Duodenal mucosa (tissue), 2 donors: ENCODE results near the gene HERC3.
A peak's percentile ranks its signal among the peaks of the same experiment; 100 is the strongest.

Source experiments
- H3K27ac ChIP-seq: one replicate; pipeline ENCODE4 v1.7.0; 2013; ENCODE audit warnings: low read depth, low read length
- H3K27me3 ChIP-seq, 2 donors: one replicate each; pipeline ENCODE4 v1.7.0; 2013; ENCODE audit warnings: low read length in 2 of 2, control low read depth in 1 of 2; ENCODE audit not compliant: insufficient read depth in 2 of 2, control insufficient read depth in 1 of 2
- H3K36me3 ChIP-seq, 2 donors: one replicate each; pipeline ENCODE4 v1.7.0; 2013; ENCODE audit warnings: low read length in 2 of 2, control low read depth in 1 of 2; ENCODE audit not compliant: insufficient read depth in 2 of 2, control insufficient read depth in 1 of 2
- H3K4me1 ChIP-seq, 2 donors: one replicate each; pipeline ENCODE4 v1.7.0; 2013; ENCODE audit warnings: low read length in 2 of 2, control low read depth in 1 of 2; ENCODE audit not compliant: insufficient read depth in 2 of 2, control insufficient read depth in 1 of 2
- H3K4me3 ChIP-seq, 2 donors: one replicate each; pipeline ENCODE4 v1.7.0; 2013; ENCODE audit warnings: low read length in 2 of 2, low read depth in 1 of 2
- H3K9ac ChIP-seq, 2 donors: one replicate each; pipeline ENCODE4 v1.7.0; 2013; ENCODE audit warnings: low read length in 2 of 2, low read depth in 1 of 2
- H3K9me3 ChIP-seq, 2 donors: one replicate each; pipeline ENCODE4 v1.7.0; 2013; ENCODE audit warnings: low read length in 2 of 2, control low read depth in 1 of 2; ENCODE audit not compliant: control insufficient read depth in 1 of 2

HERC3 gene

DNA sequence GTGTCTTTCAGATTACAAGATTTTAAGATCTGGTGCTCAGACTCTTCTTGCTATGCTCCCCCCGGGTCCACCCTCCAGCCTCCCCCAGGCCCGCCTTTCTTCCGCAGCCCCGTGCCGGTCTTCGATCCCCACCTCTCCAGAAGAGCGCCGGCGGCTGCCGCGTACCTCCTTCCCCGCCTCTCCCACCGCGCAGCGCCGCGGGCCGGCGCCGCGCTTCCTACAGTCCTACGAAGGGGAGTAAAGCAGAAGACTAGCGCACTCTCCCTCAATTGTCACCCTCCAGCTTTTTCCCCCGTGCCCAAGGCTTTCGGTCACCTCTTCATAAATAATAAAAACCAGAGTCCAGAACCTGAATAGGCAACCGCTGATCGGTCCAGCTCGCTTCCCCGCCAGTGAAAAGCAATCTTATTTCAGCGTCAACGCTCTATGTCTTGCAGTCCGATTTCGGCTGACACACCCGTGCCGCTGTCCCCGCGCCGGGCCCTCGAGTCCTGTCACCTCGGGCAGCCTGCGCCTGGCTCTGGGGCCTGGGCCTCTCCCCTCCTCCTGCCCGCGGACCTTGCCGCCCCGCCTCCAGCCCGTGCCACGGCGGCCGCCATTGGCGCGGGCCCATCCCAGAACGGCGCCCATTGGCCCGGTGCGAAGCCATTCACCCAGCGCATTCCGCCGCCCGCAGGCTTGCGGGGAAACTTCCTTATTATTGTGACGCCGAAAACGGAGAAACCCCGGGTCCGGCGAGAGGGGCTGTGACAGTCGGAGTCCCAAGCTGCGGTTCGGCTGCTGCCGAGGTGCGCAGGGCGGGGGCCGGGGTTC lies at the start of gene HERC3:
TSS of gene HERC3 (plus strand) at position 694 of the 813 bp plus-strand sequence. CDS start 13,344 bp downstream, outside the sequence.
- H3K9ac ChIP-seq = peak within 1 kb of the TSS; percentile 67 to 81
- H3K36me3 ChIP-seq = peaks cover 5 to 9% of the 10 kb centered on the region in 2 donors
- peak within 1 kb of the TSS; percentile 70 to 79 for H3K4me3 ChIP-seq
- no peaks in the 10 kb centered on the region for H3K9me3 ChIP-seq
- H3K27me3 ChIP-seq = no peaks in the 10 kb centered on the region
- peaks cover 11 to 12% of the 10 kb centered on the region in 2 donors for H3K4me1 ChIP-seq
- peak within 1 kb of the TSS; percentile 81 for H3K27ac ChIP-seq

DNA sequence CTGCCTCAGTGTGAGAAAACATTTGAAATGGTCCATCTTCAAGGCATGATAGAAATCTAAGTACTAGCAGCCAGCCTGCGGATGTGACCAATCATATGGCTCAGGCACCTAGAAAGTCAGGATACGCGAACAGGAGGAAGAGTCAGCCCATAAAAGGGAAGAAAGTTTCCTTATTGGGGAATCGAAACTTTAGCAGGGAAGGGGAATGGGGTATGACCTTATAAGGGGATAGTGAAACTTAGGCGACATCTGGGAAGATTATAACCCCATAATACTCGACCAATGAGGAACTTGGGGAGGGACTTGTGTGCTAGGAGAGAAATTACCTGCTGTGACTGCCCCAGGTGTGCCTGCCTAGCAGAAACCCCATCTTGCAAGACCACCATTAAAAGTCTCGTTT lies 42.5 kb upstream of the HERC3 start:
- no peaks in the 10 kb centered on the region for H3K9me3 ChIP-seq
- no peaks in the 10 kb centered on the region for H3K27me3 ChIP-seq
- H3K9ac ChIP-seq = no peak overlapping the region
- no peak overlapping the region for H3K4me3 ChIP-seq
- H3K27ac ChIP-seq = no peak overlapping the region
- H3K36me3 ChIP-seq = no peaks in the 10 kb centered on the region
- H3K4me1 ChIP-seq = no peaks in the 10 kb centered on the region

DNA sequence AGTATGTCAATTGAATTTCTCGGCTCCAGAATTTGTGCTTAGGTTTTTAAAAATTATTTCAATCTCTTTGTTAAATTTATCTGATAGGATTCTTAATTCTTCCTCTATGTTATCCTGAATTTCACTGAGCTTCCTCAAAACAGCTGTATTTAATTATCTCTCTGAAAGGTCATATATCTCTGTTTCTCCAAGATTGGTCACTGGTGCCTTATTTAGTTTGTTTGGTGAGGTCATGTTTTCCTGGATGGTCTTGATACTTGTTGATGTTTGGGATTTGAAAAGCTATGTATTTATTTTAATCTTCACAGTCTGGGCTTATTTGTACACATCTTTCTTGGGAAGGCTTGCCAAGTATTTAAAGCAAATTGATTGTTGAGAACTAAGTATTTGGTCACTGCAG lies 24.7 kb upstream of the HERC3 start:
- Histone ChIP-seq H3K27me3 (peaks cover 0 to 4% of the 10 kb centered on the region in 2 donors), H3K4me1 (no peaks in the 10 kb centered on the region), H3K9me3 (no peaks in the 10 kb centered on the region), H3K9ac (no peak overlapping the region), H3K4me3 (no peak overlapping the region), H3K36me3 (no peaks in the 10 kb centered on the region), H3K27ac (no peak overlapping the region)

DNA sequence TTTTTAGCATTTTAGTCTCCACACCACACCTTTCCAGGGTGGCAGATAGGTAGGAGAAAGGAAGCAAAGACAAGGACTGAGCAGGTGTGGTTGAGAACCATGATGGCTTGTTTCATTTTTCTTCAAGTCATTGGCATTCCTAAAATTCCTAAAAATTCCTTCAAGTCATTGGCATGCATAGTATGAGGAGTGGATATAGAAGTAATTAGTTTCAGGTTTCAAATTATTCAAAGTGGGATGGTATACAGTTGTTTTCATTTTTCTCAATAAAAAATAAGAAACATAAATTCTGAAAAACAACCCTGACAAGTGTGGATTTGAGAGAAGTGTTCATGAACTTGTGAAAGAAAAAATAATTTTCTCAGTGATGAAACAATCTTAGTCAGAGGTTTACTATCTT lies 22.3 kb upstream of the HERC3 start:
- Histone ChIP-seq H3K36me3 (no peaks in the 10 kb centered on the region), H3K4me1 (no peaks in the 10 kb centered on the region), H3K4me3 (no peak overlapping the region), H3K9me3 (no peaks in the 10 kb centered on the region), H3K27me3 (peaks cover 0 to 4% of the 10 kb centered on the region in 2 donors), H3K9ac (no peak overlapping the region), H3K27ac (no peak overlapping the region)

DNA sequence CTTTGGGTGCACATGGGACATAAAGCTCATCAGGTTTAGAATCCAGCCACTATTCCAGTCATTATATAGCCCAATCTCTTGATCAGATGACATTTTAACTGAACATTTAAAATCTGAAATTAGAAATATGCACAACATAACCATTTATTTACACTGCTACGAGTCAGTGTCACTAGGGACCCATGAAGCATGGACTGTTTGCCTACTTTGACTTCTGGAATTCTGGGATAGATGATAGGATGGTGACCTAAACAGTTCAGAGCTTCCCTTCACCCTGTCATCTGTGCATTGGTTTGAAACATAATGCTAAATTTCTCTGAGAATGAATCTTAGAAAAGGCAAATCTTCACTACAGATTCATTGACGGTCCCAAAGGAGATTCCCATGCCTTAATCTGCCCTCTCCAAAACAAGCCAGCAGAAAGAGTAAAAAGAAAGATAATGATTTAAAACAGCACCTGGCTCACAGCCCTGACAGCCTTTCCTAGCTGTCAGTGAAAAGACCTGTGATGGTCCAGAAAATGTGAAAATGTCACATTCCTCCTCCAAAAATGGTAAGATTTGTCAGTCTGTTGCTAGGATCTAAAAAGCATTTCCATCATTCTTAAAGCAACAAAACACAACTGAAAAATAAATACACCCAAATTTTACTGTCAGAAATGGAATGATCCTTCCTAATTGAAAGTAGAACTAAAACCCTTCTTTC lies 18.9 kb upstream of the HERC3 start:
- Histone ChIP-seq H3K36me3 (no peaks in the 10 kb centered on the region), H3K4me1 (no peaks in the 10 kb centered on the region)

DNA sequence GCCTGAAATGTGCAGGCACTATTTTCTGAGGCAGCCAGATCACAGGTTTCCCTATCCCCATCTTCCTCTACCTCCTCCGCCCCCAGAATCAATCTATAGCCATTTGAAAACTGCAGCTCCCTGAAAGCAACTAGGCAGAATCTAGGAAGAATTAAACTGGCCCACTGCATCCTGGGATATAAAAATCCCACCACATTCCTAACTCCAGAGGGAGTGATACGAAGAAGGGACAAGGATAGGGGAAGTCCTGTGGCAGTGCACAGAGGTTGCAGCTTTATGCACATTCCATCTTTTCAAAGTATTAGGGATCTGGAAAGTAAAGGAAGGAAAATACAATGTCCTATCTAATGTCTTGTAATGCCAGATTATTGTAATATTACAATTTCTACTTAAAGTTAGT lies 18.3 kb upstream of the HERC3 start:
- no peak overlapping the region for H3K4me3 ChIP-seq
- peaks cover 0 to 4% of the 10 kb centered on the region in 2 donors for H3K27me3 ChIP-seq
- H3K9ac ChIP-seq = no peak overlapping the region
- no peaks in the 10 kb centered on the region for H3K4me1 ChIP-seq
- H3K9me3 ChIP-seq = no peaks in the 10 kb centered on the region
- no peak overlapping the region for H3K27ac ChIP-seq
- no peaks in the 10 kb centered on the region for H3K36me3 ChIP-seq

More for the DNA sequence above, 18.9 kb upstream of the HERC3 start:
- Histone ChIP-seq H3K27me3 (peaks cover 0 to 4% of the 10 kb centered on the region in 2 donors), H3K27ac (no peak overlapping the region), H3K9me3 (no peaks in the 10 kb centered on the region), H3K9ac (no peak overlapping the region), H3K4me3 (no peak overlapping the region)

DNA sequence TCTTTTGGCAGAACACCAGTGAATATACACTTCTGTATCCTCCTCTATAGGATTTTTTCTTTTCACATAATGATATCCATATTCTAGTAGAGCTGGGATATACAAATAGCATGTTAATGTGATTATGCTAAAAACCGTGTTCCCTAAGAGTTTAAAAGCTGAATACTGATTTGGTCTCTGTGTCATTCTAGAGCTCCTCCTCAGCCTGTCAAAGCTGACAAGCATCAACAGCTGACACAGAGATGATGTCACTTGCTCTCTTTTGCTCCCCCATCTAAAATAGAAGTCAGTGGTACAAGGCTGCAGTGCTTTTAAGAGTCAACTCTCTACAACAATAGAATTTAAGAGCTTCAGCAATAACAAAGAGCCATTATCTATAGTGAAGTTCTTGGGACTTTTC lies 17.1 kb upstream of the HERC3 start:
- H3K4me3 ChIP-seq = no peak overlapping the region
- H3K27ac ChIP-seq = no peak overlapping the region
- no peaks in the 10 kb centered on the region for H3K4me1 ChIP-seq
- H3K36me3 ChIP-seq = no peaks in the 10 kb centered on the region
- no peaks in the 10 kb centered on the region for H3K27me3 ChIP-seq
- no peaks in the 10 kb centered on the region for H3K9me3 ChIP-seq
- no peak overlapping the region for H3K9ac ChIP-seq

DNA sequence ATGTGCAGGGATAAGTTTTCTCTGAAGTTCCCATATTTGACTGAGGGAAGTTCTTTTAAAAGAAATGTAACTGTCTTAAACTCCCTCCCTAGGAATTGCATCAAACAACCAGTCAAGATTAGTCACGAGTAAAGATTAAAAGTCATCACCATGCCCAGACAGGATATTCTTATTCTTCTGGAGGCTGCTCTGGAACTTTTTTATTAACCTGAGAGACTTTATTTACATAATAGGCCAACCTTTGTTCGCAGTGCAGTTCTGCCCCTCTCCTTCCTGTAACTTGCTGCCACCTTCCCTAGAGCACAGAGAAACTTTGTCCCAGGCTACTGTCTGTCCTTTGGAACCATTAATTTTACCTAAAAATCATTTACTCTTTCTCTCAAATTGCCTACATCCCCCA lies 9.8 kb upstream of the HERC3 start:
- H3K27me3 ChIP-seq = no peaks in the 10 kb centered on the region
- H3K9ac ChIP-seq = no peak overlapping the region
- no peaks in the 10 kb centered on the region for H3K4me1 ChIP-seq
- H3K9me3 ChIP-seq = no peaks in the 10 kb centered on the region
- no peak overlapping the region for H3K4me3 ChIP-seq
- no peaks in the 10 kb centered on the region for H3K36me3 ChIP-seq
- H3K27ac ChIP-seq = no peak overlapping the region

DNA sequence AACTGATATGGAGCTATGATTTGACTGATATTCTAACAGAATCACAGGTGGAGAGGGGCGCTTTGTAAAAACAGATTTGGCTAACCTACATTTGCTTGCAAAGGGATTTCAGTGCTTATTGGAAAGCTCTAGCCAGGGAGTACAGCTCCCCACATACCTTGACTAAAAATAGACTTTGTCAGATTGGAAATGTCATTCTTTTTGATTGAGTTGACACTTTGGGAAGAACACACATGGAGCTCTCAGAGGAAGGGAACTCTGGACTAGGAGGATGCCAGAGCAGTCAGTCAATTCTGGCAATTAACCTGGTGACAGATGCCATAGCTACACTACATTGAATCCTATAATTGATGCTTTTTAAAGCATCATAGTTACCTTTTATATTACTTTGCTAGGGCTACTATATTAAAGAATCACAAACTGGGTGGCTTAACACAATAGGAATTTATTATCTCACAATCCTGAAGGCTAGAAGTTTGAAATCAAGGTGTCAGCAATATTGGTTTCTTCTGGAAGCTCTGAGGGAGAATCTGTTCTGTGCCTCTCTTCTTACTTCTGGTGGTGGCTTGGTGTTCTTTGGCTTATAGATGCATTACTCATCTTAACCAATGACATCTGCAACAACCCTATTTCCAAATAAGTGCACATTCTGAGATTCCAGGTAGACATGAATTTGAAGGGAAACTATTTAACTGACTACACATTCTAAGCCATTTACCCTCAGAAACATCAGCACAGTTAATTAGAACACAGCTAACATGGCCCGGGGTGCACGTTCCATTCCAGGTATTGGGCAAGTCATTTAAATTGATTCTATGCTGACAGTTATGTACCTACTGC lies 8.4 kb upstream of the HERC3 start:
- H3K4me1 ChIP-seq = no peaks in the 10 kb centered on the region
- no peak overlapping the region for H3K27ac ChIP-seq
- no peaks in the 10 kb centered on the region for H3K9me3 ChIP-seq
- H3K9ac ChIP-seq = no peak overlapping the region
- H3K36me3 ChIP-seq = no peaks in the 10 kb centered on the region
- no peaks in the 10 kb centered on the region for H3K27me3 ChIP-seq
- H3K4me3 ChIP-seq = no peak overlapping the region

DNA sequence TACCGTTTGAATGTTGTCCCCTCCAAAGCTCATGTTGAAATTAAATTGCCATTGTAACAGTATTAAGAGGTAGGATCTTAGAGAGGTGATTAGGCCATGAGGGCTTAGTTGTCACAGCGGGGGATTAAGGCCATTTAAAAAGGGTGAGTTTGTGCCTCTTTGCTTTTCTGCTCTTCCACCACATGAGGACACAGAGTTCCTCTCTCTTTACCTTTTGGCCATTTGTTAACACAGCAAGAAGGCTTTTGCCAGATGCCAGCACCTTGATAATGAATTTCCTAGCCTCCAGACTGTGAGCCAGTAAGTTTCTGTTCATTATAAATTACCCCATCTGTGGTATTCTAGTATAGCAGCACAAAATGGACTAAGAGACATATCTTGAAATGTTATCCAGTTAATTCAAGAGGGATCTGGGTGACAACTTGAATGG lies 7.8 kb upstream of the HERC3 start:
- no peak overlapping the region for H3K27ac ChIP-seq
- H3K27me3 ChIP-seq = no peaks in the 10 kb centered on the region
- no peaks in the 10 kb centered on the region for H3K4me1 ChIP-seq
- no peak overlapping the region for H3K4me3 ChIP-seq
- H3K36me3 ChIP-seq = no peaks in the 10 kb centered on the region
- H3K9ac ChIP-seq = no peak overlapping the region
- no peaks in the 10 kb centered on the region for H3K9me3 ChIP-seq
